NCI-H2196 treated with DMSO at 0.1 percent for 48 hours (cell line): ENCODE data around the gene MCTP1.
A peak's percentile ranks its signal among the peaks of the same experiment; 100 is the strongest.

Experiments used
- DNase-seq: peaks from one replicate; lab custom pipeline; 2025; ENCODE audit not compliant: unreplicated experiment; lab: John Stamatoyannopoulos, UW

Gene MCTP1

DNA sequence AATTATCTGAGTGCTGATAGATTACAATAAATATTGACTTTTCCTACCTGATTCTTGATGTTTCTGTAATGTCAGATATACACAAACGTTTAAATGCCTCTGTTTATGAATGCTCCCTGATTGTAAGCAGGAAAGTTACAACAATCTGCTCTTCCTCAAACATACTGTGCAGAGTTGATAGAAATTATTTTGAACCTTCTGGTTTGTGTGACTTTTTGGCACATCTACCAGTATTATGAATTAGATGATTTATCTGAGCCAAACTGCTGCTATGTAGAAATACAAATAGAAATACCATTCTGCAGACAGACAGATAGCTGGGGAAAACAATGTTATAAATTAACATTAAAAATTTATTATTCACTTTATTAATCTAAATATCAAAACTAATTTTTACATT, 553.4 kb downstream of the MCTP1 start:
- no peak for DNase-seq

DNA sequence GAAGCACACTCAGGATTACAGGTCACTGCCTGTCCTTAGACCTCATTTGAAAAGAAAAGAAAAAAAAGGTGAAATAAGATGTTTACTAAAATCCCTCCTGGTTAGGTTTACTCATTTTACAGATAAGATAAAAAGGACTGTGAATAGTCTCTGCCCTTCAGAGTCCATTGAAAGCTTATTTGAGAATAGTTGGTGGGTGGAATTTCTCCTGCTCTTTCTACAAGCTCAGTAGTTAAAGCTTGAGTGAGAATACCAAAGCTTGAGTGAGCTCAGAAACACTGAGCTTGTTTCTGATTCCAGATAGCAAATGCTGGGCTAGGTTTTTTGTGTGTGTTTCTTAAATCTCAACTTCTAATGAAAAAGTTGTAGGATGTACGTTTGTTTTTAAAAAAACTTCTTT, 559.8 kb downstream of the MCTP1 start:
- DNase-seq, result no peak

DNA sequence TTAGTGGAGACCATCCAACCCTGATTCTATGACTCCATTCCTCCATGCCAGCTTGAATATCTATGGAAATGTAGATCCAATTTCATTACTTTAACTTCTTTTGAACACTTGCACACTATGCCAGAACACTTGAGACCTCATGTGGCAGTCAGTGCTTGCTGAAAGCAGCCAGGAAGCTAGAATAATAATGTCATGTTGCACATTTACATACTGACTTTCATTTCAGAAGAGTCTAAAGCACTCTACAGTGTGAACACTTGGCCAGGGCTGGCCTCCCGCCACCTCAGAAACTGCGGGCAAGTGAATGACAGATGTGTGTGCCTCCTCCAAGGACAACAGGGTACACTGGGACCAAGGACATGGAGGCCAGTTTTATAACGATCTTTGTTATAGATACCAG, 569.1 kb downstream of the MCTP1 start:
- no peak for DNase-seq

DNA sequence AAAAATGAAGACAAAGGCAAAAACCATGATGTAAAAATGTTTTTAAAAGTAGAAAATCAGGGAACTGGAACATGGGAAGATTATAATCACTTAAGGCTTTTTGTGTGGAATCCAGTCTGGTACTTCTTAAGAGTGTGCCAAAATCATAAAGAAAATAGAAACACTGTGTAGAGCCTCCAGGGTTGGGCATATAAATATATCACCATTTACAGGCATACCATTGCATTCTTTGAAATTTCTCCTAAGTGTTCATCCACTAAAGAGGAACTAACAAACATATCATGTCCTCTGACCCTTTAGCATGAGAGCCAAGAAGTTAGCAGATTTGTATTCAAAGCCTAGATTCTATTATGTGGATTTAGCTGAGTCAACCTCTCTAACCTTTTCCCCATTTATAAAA, 573.1 kb downstream of the MCTP1 start:
- DNase-seq, result no peak

DNA sequence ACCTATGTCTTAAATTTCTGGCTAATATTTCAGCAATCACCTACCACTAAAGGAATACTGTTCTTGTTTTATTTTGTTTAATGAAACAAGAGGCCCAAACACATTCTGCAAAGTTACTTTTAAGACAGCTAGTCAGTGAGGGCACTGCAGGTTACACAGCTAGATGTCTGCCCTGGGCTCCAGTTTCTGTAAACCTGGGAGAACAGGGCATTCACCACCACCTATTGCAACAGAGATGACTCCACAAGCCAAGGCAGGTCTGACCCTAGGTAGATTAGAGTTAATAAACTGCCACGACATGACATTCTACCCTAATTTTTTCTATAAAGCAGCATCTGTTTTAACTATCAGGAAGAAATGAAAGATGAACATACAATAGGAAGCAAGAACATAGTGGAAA, 575.6 kb downstream of the MCTP1 start:
- DNase-seq, result no peak

DNA sequence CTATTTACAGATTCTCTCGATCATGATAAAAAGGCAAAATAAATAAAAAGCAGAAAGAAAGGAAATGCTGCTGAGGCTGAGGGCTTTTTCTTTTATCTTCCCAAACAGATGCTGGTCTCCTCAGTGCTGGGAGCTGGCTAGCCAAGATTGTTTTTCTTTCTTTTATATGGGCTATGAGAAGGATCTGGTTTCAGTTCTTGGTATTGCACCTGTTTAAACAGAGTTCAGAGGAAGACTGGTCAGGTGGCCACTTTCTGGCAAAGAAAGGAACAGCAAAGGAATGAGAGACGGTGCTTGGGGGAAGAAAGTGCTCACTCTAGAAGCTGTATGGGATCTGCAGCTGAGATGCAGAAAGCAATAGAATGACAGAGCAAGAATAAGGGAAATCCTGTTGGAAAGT, 577.5 kb downstream of the MCTP1 start:
- peak; percentile 33 for DNase-seq

DNA sequence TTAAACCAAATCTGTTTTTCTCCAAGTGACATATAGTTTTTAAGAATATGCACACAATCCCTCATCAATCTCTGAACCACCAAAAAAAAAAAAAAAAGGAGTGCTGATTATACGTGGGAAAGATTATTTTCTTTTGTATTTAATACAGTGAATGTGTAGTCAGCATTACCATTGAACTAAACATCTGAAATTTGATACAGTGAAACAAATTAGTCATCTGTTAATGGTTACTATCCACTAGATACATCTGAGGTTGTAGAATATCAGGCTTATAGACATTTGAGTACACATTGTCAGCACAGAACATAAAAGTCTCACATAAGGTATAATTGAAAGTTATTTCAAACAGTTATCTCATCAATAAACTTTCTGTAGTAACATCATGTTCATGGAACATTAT, 579.5 kb downstream of the MCTP1 start:
- no peak for DNase-seq

DNA sequence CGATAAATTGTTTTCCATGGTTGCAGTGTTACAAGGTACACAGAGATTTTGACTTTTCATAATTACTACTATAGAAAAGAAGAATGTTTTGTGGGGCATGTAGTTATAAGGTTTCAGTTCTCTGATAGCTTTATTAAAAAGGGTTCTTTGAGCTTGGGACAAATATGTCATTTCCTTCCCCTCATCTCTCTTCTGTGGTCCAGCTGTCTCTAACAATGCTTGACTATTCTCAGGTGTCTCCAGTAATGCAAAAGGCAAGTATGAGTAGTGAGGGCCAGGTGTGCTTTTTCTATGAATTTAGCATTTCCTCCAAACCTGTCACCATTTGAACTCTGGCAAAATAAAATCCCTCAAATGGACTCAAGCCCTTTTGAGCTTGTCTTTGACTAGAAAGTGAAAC, 582.2 kb downstream of the MCTP1 start:
- DNase-seq, result no peak

DNA sequence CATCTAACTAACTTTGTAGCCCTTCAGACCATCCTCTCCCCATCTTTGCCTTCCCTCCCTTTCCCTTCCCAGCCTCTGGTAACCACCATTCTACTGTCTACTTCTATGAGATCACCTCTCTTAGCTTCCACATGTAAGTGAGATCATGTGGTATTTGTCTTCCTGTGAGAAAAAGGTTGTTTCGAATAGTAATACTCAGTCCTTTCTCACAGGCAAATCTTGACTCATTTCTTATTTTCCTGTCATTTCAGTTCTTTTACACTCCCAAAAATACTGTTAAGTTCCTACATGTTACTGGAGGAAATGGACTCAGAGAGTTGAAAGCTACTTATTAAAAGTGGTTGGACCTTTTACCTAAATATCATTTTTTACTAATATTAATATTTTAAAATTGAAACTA, 584.3 kb downstream of the MCTP1 start:
- DNase-seq, result no peak

DNA sequence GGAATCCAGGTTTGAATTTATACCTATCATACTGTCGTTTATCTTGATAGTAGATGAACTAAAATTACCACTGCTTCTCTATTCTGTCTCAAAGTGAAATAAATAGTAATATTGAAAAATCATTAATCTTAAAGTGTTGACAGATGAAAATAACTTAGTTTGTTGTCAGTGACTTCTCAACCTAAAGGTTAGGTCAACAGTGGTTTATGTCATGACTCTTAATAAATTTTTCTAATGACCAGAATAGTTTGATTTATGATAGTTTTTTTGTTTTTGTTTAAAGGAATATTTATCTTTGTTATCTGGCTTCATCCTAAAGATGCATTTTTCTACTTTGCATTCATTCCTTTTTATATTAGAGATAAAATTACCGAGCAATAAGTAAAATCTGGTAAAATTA, 585.3 kb downstream of the MCTP1 start:
- DNase-seq, result no peak

DNA sequence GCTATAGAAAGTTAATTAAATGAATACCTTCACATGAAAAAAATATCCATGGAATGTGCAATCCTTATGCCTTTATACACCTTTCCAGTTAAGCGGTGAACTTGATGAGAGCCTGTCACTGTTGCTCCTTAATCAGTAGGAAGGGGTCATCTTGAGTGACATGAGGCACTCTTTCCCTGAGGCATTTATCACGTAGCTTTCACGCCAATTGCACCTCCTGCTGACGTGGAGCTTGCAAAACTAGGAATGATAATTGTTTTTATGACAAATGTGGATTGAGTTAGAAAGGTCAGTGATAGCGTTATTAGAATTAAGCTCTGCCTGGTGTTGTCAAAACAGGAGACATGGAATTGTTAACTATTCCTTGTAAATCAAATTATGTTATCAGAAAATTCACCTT, 586.7 kb downstream of the MCTP1 start:
- DNase-seq, result no peak

DNA sequence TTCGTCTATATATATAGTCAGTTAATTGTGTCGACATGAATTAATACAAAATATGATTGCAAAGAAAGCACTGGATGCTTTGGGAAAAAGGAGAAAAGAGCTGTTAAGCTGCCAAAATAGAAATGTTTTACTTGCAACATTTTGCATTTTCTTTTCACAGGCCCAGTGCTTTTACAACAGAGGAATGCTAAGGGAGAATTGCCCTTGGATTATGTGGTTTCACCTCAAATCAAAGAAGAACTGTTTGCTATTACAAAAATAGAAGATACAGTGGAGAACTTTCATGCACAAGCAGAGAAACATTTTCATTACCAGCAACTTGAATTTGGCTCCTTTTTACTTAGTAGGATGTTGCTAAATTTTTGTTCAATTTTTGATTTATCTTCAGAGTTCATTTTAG, 590.2 kb downstream of the MCTP1 start:
- DNase-seq, result no peak

DNA sequence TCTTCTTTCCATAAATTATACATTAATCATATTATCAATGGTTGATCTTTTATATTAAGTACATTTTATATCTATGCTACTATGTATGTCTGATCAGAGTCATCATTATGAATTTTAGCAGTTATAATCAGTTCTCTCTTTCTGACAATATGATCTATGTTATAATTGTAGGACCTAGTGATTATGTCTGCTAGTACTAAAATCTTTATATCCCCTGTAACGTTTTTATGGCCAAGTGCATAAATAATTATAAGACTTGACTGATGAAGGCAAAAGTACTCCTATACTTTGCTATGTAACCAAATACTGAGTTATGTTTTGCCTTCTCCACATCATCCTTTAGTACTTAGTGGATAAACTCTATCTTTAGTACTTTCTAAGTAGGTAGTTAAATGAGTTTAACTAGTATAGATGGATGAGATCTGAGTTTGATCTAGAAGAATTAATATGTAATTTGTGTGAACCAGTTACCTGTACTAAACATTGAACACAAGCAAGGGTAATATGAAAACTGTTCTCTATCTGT, 591.0 kb downstream of the MCTP1 start:
- no peak for DNase-seq

DNA sequence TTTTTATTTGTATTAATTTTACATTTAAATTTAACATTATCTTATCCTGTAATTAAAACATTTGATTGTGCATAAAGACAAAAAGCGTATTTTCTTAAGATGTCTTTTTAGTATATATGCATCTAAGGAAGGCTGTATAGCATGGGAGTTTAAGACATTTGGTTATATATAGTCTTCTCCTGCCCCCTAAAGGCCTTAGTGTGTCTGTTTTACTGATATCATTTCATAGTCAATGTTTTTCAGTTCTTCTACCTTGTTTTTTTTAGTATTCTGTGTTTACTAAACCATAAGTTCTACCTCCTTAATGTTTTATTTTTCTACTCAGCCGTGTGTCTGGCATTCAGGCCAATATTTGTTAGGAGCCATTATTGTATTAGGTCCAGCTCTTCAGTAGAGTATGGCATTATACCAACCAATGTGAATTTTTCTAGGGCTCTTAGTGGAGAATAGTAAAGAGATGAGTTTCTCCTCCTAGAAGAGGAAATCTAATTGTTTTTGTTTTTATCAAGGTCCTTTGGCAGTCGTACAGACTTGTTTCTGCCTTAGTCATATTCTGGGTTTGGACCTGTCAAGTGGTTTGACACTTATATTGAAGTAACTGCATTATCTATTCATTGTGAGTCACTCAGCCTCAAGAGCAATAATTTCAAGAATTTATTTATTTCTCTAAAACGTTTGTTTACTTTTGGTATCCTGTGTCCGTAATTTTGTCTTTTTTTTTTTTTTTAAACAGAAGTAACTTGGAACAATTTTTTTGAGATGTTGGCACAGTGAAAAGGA, 591.7 kb downstream of the MCTP1 start:
- DNase-seq, result peak; percentile 45

DNA sequence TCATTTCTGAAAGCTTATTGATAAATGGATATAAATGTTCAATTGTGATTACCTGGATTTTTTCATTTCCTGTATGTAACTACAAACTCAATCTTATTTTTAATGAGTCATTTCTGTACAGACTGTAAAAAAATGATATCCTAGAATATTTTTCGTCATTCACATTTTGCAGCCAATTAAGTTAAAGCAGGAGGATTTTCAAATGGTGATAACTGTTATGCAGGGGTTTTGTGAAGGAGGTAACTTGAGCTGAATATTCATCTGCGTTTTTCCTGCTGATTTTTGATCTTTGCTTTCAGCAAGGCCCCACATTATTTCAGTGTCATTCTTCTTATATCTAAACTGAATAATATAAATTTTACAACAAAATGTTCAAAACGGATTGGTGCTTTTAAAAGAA, 592.3 kb downstream of the MCTP1 start:
- no peak for DNase-seq

DNA sequence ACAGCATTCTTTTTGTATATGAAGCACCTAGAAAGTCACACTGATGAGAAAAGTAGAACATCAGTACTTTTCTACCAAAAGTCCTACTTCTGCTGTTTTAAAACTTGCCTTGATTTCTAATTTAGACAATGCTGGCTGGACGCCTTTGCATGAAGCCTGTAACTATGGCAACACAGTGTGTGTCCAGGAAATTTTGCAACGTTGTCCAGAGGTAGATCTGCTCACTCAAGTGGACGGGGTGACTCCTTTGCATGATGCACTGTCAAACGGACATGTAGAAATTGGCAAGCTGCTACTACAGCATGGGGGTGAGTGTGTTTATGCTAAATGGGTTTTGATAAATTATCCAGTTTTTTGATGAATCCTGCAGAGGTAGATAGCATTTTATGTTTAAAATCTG, 592.9 kb downstream of the MCTP1 start:
- DNase-seq, result peak; percentile 34

DNA sequence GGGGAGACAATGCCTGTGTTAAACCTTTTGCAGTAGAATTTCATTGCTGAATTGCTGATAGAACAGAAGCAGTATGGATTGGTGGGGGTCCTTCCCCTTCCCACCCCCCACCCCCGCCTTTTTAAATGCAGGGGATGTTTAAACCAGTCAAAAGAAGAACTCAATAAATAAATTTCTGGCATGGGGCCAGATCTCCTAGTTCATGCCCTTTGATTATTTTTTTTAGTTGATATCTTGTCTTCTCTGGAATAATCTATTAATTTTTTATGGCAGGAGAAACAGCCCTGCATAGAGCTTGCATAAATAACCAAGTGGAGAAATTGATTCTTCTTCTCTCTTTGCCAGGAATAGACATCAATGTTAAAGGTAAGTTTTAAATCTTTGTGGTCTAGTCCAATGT, 593.6 kb downstream of the MCTP1 start:
- no peak for DNase-seq

DNA sequence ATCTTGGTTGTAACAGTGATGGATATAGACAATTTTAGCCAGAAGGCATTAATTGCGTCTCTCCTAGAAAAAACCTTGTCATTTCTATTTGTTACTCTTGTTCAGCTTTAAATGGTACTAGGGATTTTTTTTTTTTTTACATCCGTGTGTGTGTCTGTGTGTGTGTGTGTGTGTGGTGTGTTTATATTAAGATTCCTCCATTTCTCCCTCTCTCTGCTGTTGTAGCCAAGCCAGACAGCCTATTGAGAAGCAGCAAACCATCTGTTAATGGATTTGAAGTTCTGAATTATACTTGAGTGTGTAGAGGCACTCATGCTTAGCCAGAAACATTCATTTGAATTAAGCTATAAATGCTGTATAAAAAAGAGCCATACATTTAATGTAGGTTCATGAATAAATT, 594.1 kb downstream of the MCTP1 start:
- DNase-seq, result no peak

DNA sequence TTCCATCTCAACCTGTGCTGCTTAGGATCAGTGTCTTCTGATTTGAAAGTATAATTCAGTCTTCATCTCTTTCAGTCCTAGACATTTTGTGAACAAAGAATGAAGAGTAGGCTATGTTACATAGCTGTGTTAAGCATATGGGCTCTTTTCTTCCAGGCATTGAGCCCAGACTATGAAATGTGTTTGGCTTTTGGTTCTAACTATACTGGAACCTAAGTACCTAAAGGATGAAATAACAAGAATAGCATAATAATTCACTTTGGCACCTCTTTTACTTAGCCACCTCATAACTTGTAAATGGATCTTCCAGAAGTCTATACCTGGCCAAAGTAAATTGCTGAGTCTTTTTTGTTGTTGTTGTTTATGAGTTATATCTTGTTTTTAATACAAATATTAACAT, 595.0 kb downstream of the MCTP1 start:
- DNase-seq, result no peak

DNA sequence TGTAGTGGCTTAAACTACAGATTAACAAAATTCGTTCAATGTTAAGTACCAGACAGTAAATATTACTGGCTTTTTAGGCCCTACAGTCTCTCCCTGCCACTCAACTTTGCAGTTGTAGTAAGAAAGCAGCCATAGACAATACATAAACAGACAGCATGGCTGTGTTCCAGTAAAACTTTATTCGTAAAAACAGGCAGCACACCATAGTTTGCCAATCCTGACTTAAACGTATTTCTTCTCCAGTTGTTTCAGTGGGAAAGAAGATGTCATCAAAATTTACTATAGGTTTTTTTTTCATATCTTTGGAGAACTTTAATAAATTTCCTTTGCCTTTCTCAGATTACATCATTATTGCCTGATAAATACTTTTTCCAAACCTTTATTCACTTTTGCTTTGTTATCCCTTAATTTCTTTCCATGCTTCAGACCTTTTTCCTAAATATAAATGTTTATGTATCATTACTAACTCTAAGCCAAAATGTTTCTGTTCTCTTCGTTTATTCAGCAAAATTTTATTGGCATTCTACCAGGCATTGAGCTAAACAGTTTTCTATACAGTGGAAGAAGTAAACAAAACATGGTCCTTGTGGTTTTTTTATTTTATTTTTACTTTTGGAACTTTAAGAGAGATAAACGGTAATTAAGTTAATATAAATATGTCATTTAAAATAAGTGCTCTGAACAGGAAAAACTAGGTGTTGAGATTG, 601.9 kb downstream of the MCTP1 start:
- DNase-seq, result no peak

DNA sequence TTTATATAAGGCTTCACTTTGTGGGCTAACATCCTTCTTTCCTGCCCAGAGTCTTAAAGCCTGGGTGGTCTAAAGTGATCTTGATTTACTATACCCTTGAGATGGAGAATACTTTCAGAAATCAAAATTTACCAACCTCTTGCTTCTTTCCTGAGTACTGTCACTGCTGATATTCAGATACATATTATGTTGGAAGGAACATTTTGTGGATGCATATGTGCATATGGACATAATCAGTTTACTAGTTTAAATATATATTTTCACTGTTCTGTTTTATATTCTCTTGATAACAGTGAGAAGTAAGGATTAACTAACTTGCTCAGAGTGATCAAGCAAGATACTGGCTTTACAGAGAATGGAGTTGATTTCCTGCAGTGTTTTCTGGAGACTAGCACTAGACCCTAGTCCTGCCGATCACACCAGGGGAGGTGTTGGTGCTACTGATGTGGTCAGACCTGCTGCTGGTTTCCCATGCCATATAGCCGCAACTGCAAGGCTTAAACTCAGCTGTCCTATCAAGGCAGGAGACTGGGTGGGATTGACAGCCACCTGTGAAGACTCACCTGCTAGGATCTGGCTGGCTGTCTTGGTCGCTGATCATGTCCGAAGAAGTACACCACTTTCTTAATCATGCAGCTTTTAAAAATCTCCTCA, 608.8 kb downstream of the MCTP1 start:
- DNase-seq, result no peak
